ENCODE results near the gene HOPX.
"Not testable (repeated sequence)": the region's sequence is repeated elsewhere in the genome, so short reads cannot be mapped to it uniquely, and the experiment has no call there.

The HOPX gene

DNA sequence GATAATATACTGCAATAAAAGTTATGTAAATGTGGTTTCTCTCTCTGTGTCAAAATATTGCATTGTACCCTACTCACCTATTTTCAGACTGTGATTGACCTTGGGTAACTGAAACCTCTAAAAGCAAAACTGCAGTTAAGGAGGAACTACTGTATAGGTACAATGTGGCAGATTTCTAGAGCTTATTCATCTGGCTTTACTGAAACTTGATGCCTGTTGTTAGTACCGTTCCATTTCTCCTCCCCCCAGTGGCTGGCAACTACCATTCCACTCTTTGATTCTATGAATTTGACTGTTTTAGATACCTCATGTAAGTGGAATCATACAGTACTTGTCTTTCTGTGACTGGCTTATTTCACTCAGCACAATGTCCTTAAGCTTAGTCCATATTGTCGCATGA is 61.9 kb downstream of the HOPX start:
- DNase-seq, result no peak

DNA sequence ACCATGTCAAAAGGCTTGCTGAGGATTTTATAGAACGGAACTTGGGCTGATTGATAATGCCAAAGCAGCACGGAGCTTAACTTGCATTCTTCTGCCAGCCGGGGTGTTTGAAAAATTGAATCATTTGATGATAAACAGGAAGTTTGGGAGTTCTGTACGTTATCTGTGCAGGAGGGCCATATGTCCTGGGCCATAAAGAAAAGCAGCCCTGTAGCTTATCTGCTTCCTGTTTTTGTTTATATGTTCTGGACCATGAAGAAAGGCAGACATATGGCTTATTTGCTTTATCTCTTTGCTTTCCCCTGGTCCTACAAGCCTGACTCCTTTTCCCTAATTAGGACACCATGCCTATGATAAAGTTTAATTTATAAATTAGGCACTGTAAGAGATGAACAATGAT is 62.4 kb downstream of the HOPX start:
- peak; percentile 2 for DNase-seq

DNA sequence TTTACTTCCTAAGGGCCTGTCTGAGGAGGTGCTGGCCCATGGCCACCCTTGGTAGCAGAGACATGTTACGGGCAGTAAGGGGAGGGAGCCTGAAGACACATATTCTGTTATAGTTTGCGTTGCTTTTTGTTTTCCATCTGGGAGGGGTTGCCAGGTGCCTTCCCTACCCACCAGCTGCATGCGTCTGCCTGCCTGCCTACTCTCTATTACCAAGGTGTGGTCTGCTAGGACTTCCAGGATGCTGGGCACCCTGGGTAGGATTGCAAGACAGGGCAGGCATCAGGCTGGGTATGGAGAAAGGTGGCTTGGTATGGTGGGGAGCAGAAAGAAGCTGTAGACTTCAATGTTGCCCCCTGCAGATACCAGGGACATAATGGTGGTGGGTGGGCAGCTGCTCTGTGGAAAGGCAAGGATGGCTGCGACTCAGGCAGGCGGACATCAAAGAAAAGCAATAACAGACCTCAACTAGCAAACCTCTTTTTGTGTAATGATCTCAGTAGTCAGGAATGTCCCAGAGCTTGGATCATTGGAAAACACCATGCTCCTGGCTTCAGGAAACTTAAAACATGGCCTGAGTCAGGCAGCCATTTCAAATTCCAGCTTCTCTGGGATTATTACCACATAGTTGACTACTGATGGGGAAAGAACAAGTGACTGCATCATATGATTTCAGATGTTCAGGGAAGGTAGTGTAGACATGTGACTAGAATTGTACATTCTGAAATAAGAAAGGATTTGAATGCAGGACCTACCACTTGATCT is 67.8 kb downstream of the HOPX start:
- no peak for DNase-seq

DNA sequence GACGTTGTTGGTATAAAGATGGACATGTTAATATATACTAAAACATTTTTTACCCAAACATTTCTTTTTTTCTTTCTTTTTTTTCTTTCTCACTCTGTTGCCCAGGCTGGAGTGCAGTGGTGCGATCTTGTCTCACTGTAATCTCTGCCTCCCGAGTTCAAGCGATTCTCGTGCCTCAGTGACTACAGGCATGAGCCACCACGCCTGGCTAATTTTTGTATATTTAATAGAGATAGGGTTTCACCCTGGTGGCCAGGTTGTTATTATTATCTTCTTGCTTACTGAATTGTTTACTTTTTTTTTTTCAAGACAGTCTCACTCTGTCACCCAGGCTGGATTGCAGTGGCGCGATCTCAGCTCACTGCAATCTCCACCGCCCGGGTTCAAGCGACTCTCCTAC is 68.8 kb downstream of the HOPX start:
- no peak for DNase-seq

DNA sequence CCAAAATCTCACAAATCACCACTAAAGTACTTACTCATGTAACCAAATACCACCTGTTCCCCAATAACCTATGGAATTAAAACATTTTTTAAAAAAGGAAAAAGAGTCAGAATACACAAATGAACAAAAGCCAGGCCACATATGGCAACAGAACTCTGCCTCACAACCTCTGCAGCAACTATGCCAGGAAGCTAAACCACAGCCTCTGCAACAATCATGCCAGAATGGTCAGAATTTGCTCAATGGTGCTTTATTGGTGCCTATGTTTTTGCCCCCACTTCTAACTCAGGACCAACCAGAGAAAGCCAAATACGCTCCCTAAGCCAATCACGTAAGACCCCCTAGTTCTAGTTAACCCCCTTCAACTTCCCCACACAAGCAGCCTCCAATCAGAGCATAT is 69.6 kb downstream of the HOPX start:
- DNase-seq, result no peak

DNA sequence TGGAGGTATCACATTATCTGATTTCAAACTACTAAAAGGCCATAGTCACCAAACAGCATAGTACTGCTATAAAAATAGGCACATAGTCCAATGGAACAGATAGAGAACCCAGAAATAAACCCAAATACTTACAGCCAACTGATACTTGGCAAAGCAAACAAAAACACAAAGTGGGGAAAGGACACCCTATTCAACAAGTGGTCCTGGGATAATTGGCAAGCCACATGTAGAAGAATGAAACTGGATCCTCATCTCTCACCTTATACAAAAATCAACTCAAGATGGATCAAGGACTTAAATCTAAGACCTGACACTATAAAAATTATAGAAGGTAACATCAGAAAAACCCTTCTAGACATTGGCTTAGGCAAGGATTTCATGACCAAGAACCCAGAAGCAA is 70.9 kb downstream of the HOPX start:
- not testable (repeated sequence) for DNase-seq

DNA sequence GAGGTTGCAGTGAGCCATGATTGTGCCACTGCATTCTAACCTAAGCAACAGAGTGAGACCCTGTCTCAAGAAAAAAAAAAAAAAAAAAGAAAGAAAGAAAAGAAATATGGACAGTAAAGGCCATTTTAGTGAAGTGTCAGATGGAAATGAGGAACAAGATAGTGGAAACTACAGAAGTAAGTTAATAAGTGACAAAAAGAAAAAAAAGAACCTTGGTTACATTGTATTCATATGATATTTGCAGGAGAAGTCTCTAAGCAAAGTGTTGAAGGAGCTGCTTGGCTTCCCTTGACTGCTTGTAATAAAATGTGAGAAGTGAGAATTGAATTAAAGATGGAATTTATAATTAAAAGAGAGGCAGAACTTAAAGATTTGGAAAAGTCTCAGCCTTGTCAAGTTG is 73.2 kb downstream of the HOPX start:
- DNase-seq, result no peak

DNA sequence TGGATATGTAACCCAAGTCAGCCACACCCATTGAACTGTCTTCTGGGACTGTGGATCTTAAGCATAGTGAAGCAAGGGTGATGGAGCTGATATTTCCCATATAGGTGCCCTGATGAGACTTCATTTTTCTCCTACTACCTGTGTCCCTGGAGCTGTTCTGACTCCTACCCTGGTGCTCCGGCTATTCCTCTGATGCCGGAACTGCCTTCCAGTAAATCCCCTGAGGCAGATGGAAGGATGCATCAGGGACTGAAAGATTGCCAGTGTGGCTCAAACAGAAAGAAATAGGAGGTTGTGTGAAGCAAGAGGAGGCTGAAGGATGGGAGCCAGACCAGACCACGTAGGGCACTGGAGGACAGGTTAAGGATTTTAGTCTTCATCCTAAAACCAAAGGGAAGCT is 74.7 kb downstream of the HOPX start:
- DNase-seq, result no peak

DNA sequence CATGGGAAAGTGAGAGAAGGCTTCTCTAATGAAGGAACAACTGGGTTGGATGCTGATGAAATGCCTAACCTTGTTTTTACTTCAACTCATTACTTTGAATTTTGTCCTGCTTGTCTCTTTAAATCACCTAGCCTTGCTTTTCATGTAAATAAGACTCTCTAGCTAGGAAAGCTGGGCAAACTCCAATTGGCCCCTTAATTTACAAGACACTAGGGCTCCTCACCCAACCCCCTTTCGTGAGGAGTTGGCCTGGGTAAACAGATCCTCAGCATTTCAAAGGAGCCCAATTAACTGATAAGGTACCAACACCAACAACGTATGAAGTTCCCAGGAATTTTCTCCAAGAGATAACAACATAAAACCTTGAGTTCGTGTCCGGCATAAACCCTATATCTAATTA is 75.6 kb downstream of the HOPX start:
- not testable (repeated sequence) for DNase-seq

DNA sequence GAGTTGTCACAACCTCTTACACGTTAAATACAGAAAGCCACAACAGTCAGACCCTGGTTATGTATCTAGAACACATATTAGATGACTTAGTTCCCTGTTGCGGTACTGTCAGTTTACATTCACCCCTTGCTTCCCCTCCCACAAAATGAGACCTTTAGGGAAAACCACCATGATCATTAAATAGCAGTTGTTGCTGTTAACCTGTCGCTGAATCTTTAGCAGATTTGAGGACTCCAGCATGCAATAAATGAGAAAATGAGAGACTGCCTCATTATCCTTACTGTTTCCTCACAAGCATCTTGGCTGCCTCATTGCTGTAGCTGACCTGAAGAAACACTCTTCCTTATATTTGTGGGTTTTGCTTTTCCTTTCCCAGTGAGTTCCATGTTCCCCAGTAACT is 77.8 kb downstream of the HOPX start:
- no peak for DNase-seq

All from SHP77 treated with DMSO at 0.1 percent for 48 hours (cell line).